C4-2B (cell line): ENCODE results near the gene FNDC4.

ENCODE experiments used
- CTCF ChIP-seq: fragments of 450-650 bp; conservative IDR thresholded peaks from 2 replicates; pipeline ENCODE4 v1.5.1; 2017; ENCODE audit warnings: mild to moderate bottlenecking
- ZFX ChIP-seq: fragments of 450-650 bp; IDR thresholded peaks from 2 replicates; pipeline ENCODE4 v1.6.1; 2017

- TF ChIP-seq CTCF (no peak), ZFX (no peak)
Measured at GRCh38 chr2:27494284-27494943, 586 bp downstream of the FNDC4 start.
